ENCODE measurements around the gene AP5S1. TPM values are rescaled to one million over a fixed set of nuclear protein-coding genes. Genes with fewer than 3 reads are reported as not detected.
A peak's percentile ranks its signal among the peaks of the same experiment; 100 is the strongest.

AP5S1 gene
- total and polyA plus RNA-seq, 2 of the 4 experiments (the other 2 are of a cell fraction), result 10.1 to 11.7 TPM

DNA sequence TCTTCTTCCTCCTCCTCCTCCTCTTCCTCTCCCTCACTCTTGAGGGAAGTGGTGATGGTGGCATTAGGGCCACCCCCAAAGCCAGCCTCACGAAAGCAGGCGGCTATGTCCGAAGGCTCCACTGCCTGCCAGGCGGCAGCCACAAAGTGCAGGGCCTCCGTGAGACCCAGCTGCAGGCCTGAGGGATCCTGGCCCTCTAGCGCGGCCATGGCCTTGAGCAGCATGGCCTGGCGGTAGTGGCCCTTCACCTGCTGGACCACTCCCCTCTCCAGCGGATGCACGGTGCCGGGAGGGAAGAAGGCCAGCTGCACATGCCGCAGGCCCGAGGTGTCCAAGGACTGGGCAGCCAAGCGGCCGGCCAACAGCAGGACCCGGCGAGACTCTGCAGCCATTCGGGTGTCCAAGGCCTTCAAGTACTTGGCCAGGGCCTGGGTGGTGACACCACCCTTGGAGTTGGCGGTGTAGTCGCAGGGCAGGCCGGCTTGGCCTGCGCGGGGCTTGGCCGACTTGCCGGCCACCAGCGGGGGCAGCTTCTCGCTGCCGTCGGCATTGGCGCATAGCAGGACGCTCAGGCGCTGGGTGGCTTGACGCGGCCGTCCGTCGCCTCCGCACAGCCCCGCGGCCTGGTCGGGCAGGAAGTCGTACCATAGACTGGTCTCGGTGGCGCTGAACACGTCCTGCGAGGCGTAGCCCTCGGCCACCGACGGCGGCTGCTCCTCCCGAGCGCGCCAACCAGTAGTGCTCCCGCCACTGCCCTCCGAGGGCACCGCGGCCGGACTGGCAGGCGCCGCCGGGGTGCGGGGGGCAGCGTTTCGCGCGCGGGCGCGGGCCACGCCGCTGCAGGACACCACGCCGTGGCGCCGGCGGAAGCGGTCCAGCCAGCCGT is 34.9 kb upstream of the AP5S1 start:
- H4K91ac ChIP-seq (ENCODE audit: insufficient read depth, low read depth, low read length), result peak overlapping the region; percentile 39; the same call in 1 of the 2 replicates
- H3K79me1 ChIP-seq (ENCODE audit: low read depth in 1 of 2, low read length in 2 of 2), result peaks cover 7 to 40% of the 10 kb centered on the region in 2 experiments; a peak in 3 of 4 replicates
- peak overlapping the region; percentile 96; the same call in 1 of the 2 replicates for H2AK5ac ChIP-seq (ENCODE audit: low read depth, low read length)
- no peak overlapping the region for H3K56ac ChIP-seq (ENCODE audit: extremely low read depth, insufficient read depth, low read length)
- peak overlapping the region; percentile 96 for H3K4me3 ChIP-seq (ENCODE audit: insufficient read depth, low read depth, low read length)
- CTCF ChIA-PET, result interaction anchor here (1.1 to 2.6 kb wide), 5 partner anchors 10 to 47 kb away, joined by 4 to 18 read pairs (median 9); partner anchors contain the start of genes ADISSP, AP5S1 and CDC25B
- H3K18ac ChIP-seq (ENCODE audit: low read depth, low read length), result no peak overlapping the region
- no TSS peak for BruUV-seq (replicated peaks)
- H2BK120ac ChIP-seq (ENCODE audit: low read depth, low read length), result no peak overlapping the region
- WGBS, 2 experiments (ENCODE audit: extremely low coverage in 2 of 2, insufficient read length in 1 of 2), result 17% methylated on average over 44 of the region's 79 CpGs; no CpG with 5 or more reads in 1 of the 2 experiments
- no peak for DNase-seq
- H3K36me3 ChIP-seq (ENCODE audit: control insufficient read depth, insufficient read depth, low read length), result peaks cover 11% of the 10 kb centered on the region
- H3K4ac ChIP-seq (ENCODE audit: low read depth, low read length), result peak overlapping the region; percentile 89
- peak overlapping the region; percentile 91 for H3K9ac ChIP-seq (ENCODE audit: low read depth, low read length)
- peak overlapping the region; percentile 90 for H2AFZ ChIP-seq (replicated peaks; ENCODE audit: low read length, poor library complexity)
- peak overlapping the region; percentile 90 for H2BK5ac ChIP-seq (ENCODE audit: low read depth, low read length, poor library complexity, severe bottlenecking)
- H4K5ac ChIP-seq (ENCODE audit: low read depth, low read length), result no peak overlapping the region; the same call in 1 of the 2 replicates
- H2BK15ac ChIP-seq (ENCODE audit: low read depth, low read length), result no peak overlapping the region
- H3K9me3 ChIP-seq (ENCODE audit: control insufficient read depth, insufficient read depth, low read length), result no peaks in the 10 kb centered on the region
- H3K14ac ChIP-seq (replicated peaks; ENCODE audit: low read depth, low read length), result peak overlapping the region; percentile 81; the same call in 1 of the 2 replicates
- H3K23ac ChIP-seq (ENCODE audit: low read depth, low read length), result peak overlapping the region; percentile 61
- H3K27ac ChIP-seq (ENCODE audit: insufficient read depth, low read length), result peak overlapping the region; percentile 92
- H3K9me1 ChIP-seq (ENCODE audit: insufficient read depth, low read length), result peaks cover 12% of the 10 kb centered on the region
- peaks cover 16% of the 10 kb centered on the region for H3K4me1 ChIP-seq (ENCODE audit: control insufficient read depth, insufficient read depth, low read length)
- H2AK9ac ChIP-seq (replicated peaks; ENCODE audit: low read depth, low read length, poor library complexity), result peak overlapping the region; percentile 95
- dilution Hi-C loops (cut with HindIII; ENCODE audit: low sequenced_read_pairs, unreplicated experiment) (no loop called here), in situ Hi-C loops (cut with MboI; ENCODE audit: low sequenced_read_pairs) (loop anchor here (10.0 kb wide), 1 partner anchor 299 kb away; no protein-coding TSS in a partner anchor), intact Hi-C loops (cut with micrococcal nuclease) (loop anchor here (1.0 to 5.0 kb wide), 6 partner anchors 35 to 287 kb away; partner anchors contain the start of genes AP5S1 and MAVS)
- no peak overlapping the region for H2BK20ac ChIP-seq (ENCODE audit: low read depth, low read length)
- H3K4me2 ChIP-seq (ENCODE audit: low read depth, low read length), result peak overlapping the region; percentile 99
- no peak; the same call in none of the 2 replicates for ATAC-seq (ENCODE audit: low read depth)
- POLR2A ChIA-PET (ENCODE audit: unreplicated experiment), result interaction anchor here (0.5 to 0.6 kb wide), 2 partner anchors 24 to 108 kb away, joined by 3 to 8 read pairs; no protein-coding TSS in a partner anchor
- H4K8ac ChIP-seq (ENCODE audit: low read depth in 2 of 2, low read length in 2 of 2), result peak overlapping the region in 1 of 2 experiments; percentile 76; a peak in 2 of 4 replicates
- no peaks in the 10 kb centered on the region for H3K27me3 ChIP-seq (ENCODE audit: control insufficient read depth, insufficient read depth, low read length)
- peaks cover 50% of the 10 kb centered on the region for H4K20me1 ChIP-seq (ENCODE audit: insufficient read depth, low read length)
- TF ChIP-seq NFE2L2 (IDR thresholded peaks at IDR 0.05; ENCODE audit: low read depth, low read length), result no peak

Measured in IMR-90 (cell line).